Activated CD4-positive, CD25-positive, alpha-beta regulatory T cell treated with anti-CD3 and anti-CD28 coated beads, Interleukin-2, amount 50 U/mL, for 72 hours (primary cell): ENCODE measurements around the gene KRT4.
"Not testable (repeated sequence)": the region's sequence is repeated elsewhere in the genome, so short reads cannot be mapped to it uniquely, and the experiment has no call there.

Source experiments
- DNase-seq: peaks from one replicate; pipeline ENCODE4 v3.0.0; 2021

The KRT4 gene

DNA sequence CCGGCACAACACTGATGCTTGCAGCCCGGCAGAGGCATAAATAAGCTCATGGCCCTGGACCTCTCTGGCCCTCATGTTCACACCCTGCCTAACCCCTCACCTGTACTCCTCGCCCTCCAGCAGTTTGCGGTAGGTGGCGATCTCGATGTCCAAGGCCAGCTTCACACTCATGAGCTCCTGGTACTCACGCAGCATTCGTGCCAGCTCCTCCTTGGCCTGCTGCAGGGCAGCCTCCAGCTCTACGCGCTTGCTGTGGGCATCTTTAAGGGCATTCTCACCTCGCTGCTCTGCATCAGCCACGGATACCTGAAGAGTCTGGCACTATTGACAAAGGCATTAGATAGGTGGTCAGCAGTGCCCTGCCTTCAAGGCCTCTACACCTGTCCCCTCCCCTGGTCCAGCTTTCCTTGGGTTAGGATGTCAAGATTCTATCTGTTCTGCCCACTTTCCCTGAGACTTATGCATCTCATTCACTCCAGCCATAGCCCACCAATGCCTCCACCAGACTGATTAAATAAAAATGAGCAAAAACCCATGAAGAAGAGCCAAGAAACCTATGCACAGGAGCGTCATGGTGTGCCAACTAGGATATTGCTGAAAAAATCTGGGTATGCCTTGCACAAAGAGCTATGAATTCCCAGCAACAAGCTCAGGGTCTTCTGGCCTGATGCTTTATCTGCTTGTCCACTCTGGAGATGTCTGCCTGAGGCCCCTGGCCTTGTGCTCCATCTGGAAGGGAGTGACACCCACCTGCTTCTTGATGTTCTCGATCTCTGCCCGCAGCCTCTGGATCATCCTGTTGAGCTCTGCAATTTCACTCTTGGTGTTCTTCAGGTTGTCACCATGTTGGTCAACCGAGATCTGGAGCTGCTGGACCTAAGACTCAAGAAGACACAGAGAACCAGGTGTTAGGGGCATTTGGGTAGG lies 6.1 kb downstream of the KRT4 start:
- DNase-seq = no peak

DNA sequence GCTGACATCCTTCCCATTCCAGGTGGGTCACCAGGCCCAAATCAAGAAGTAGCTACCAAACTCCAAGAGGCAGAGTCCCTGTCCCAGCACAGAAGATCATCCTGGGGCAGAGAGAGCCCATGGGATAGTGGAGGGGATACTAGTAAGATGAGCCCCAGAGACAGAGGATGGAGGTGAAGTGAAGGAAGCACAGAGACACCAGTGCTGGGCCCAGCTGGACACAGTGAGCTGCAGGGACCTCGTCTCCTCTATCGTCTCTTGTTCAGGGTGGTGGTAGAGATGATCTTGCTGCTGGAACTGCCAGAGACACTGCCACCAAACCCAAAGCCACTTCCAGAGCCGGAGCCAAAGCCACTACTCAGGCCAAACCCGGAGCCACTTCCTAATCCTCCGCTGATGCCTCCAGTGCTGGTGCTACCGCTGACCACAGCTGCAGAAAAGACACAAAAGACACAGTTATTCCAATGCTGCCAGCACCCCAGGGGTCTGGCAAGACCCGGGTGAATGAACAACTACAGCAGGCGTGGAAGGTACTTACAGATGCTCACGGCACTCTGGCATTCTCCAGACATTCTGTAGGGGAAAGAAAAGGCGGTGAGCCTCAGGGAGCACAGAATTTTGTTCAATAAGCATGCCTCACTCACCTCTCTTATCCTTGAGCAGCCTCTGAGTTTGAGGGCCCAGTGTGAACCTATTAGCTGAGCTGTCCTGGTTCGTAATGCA lies 6.9 kb downstream of the KRT4 start:
- no peak for DNase-seq

DNA sequence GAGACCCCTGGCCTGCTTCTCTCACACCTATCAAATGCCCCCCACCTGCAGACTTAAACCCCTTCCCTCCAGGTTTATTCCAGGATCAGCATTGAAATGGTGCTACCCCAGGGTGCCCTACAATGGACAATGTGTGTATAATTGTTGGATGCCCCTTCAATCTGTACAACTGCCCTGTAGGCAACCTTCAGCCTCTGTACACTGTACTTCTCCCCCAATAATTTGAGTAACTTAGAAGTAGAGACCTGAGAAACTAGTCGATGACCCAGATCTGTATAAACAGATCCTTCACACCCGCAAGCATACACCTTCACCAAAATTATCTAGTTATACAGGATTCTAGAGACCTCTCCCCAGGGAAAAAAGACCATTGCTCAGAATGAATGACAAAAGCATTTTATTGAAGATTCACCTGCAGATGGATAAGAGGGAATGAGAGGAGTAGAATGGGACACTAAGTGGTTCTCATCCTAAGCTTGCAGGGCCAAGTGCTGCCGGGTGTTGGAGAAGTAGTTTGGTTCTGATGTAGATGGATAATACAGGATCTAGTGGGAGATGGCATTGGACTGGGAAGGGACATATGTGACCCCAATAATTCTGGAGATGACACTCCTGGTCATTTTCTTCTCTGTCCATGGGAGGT lies 7.6 kb downstream of the KRT4 start:
- no peak for DNase-seq

DNA sequence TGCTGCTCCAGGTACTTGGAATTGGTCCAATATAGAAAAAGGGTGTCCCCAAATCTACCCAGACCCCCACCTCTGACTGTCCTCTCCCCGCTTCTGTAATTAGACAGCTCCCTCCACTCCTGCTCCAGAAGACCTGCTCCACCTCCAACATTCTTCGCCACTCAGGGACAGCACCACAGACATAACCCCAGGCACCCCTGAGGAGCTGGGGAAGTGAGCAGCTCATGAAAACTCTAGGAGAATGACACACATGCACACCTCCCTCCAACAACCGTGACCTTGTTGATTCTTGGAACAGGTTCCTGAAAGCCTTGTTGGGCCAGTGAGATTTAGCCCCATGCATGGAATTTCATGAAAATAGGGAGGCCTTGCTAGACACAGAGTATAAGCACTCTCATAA lies 8.2 kb downstream of the KRT4 start:
- DNase-seq = no peak

DNA sequence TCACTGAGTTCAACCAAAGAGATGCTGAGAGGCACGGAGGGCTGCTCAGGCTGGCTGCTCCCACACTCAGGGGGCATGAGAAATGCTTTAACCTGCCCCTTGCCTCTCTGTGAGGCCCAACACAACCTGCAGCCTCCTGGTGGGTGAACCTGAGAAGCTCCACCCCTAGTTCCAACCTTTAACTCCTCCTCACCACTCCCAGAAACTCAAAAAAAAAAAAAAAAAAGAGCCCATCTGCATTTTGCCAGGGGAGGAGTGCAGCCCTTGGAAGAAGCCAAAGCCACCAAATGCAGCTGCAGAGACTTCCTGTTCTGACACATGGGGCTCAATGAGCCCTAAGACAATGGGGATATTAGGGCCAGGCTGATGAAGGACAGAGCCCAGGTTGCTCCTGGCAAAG lies 8.9 kb downstream of the KRT4 start:
- no peak for DNase-seq

DNA sequence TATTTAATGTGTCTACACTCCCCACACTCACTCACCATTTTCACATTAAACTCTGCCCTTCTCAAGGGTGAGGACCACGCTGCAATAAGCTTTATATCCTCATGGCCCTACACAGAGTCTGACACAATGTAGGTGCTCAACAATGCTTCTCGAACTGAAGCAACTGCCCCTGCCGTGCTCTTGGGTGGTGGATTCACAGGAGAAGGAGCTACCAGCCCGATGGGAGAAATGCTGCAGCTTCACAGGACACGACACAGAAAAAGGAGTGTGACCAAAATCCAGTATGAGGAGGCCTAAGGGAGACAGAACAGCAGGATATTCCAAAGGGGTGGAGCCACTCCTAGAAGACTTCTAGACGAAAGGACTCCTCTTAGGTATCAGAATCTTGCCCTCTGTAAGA lies 11.5 kb downstream of the KRT4 start:
- DNase-seq = no peak

DNA sequence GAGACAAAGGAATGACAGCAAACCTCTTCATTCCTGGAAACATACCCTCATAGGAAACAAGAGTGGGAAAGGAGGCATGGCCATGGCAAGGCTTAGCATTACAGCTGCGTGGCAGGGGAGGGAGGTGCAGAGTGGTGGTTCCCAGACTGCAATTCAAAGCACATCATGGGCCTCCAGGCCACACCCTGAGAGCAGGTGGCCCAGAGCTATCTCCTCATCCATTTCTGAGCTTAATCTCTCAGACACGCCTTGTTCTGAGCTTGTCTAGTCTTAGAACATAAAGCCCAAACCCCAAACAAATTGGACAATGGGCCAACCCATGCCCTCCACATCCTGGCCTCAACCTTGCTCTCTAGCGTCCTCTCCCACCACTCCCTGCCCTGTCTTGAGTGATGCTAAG lies 12.1 kb downstream of the KRT4 start:
- no peak for DNase-seq

DNA sequence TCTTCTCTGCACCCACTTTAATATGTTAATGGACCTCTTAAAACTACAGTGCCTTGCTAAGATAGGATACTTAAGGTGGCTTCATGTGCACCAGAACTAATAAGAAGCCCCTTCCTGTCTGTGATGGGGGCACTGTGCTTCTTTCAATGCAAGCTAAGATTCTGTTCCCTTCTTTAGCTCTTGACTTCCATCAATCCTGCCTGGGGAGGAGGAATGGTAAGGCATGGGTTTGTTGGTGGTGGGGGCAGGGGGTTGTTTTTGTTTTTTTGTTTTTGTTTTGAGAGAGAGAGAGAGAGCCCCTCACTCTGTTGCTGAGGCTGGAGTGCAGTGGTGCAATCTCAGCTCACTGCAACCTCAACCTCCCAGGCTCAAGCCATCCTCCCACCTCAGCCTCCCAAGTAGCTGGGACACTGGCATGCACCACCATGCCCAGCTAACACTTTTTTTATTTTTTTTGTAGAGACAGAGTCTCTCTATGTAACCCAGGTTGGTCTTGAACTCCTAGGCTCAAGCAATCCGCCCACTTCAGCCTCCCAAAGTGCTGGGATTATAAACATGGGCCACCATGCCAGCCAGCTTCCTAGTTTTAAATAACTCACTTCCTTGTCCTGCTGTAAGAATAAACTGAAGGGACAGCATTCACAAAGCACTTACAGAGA lies 13.5 kb downstream of the KRT4 start:
- DNase-seq = no peak

DNA sequence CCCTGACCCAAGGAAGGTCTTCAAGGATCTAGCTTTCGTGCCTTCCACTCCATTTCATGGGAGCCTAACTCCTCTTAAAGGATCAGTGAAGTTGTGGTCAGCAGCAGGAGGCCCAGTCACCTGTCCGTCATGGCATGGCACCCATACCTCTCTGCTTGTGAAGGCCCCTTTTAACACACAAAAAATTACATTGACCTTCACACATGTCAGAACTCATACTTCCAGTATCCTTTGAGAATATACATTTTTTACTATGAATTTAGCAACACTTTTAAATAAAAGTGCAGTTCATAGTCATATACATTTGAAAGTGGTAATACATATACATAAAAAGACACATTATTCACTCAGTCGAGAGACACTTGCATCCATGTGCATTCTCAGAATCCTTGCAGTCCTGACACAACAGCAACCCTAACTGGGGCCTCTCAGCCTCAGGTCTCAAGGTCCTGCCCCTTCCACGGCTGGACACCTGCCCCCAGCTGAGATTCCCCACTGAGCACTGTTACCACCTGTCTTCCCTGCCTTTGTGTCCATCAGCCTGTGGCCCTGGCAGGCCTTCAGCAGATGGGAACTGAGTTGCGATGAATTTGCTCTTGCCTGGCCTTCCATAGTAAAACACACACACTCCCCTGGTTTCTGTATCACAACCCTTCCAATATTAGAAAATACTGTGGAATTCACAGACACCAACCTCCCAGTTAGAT lies 14.3 kb downstream of the KRT4 start:
- DNase-seq = no peak

DNA sequence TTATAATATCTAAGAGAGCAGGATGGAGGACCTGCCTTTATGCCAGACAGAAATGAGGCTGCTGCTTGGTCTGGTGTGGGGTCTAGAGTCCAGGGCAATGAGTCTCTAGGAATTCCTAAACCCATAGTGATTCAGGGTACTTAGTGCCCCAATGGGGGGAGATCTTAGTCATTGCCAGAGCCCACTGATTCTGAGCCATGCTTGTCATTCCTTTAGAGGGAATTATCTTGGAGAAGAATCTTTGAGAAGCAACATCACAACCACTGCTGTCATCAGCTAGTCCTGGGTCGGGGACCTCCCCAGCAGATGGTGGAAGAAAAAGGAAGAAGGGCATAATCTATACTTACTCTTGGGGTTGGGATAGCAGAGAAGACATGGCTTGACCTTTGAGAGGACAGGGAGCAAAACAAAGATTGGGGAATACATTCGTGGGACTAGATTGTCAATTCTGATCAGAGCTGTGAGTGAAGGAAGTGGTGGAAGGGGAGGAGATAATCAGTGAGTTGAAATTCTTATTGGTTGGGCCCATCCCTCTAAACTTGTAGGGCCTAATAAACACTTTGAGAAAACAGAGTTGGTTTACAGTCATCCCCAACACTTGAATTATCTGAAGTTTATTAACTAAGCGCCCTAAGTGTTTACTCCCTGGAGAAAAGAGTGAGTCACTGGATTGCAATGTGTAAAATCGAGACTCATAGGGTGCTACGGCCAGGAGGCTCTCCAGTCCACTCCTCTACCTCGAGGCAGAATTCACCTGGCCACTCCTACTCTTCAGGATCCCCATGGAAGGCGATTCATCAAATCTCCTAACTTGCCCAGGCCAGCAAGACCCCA lies 15.0 kb downstream of the KRT4 start:
- DNase-seq = no peak

DNA sequence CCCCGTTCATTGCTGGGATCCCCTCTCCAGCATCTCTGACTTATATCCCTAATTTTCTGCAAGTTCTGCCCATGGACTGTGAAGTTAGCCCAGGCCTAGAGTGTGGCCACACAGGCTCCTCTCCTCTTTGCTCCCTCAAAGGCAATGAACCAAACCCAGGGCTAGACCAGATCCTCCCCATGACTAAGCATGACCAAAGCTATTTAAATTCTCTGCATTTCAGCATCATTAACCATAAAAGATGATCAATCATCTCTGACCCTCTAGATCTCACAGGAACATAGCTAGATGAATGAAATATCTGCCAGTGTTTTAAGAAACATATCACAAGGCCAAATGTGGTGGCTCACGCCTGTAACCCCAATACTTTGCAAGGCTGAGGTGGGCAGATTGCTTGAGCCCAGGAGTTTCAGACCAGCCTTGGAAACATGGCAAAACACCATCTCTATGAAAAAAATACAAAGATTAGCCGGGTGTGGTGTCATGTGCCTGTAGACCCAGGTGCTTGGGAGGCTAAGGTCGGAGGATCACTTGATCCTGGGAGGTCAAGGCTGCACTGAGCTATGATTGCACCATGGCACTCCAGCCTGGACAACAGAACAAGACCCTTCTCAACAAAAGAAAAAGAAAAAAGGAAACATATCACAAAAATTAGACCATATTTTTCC lies 15.8 kb downstream of the KRT4 start:
- DNase-seq = no peak

DNA sequence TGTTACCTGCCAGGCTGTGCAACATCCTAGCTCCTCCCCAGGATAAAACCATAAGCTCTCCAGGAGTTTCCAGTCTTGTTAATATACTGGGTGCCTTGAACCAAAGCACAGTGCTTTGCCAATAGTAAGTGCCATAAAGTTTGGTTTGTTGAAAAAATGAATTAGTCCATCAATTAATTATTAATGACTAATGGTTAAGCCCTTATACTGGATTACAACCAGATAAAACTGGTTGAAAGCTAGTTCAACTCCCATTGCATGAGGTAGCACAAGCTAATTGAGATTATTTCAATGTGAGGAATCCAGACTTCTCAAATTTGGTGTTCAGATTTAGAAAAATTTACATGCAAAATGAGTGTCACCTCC lies 16.4 kb downstream of the KRT4 start:
- no peak for DNase-seq

DNA sequence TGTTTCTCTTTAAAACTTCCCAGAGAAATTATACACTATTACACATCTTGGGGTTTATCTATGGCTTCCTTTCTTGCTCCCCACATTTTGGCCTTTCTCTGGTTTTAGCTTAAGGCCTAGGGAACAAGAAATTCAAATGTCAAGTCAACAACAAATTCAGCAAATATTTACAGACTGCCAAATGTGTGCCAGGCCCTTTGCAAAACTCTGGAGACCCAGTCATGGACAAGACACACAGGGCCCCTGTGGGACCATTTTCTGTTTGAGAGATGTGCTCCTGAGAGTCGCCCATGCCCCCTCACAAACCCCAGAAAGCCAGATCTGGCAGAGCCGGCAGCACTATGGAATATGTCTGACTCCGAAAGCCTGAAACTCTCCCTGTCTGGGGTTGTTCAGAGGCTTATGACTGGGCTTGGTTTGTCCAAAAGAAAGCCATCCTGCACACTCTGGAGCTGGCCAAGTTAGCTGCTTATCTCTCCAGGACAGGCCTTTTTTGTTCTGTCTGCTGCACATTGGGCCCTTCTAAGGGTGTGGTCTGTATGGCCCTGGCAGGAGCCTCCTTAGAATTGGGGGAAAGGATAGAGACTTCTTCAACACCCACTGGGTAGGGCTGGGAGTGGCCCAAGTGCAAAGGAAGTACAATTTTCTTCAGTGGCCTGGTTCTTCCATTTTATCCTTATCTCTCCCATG lies 16.9 kb downstream of the KRT4 start:
- no peak for DNase-seq

DNA sequence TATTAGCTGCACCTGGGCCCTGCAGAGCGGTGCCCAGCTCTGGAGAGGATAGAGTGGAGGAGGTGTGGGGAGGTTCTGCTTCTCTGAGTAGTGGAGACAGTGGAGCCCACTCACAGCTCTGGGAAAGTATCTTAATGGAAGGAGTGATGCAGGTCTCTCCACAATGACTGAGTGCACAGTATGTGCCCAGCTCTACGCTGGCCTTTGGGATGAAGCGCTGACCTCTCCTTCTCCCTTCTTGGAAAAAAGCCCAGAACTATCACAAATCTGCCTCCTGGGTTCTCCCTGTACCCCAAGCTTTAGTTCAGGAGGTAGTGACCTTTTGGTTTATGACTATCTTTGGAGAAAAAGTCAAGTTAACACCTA lies 17.5 kb downstream of the KRT4 start:
- DNase-seq = no peak

DNA sequence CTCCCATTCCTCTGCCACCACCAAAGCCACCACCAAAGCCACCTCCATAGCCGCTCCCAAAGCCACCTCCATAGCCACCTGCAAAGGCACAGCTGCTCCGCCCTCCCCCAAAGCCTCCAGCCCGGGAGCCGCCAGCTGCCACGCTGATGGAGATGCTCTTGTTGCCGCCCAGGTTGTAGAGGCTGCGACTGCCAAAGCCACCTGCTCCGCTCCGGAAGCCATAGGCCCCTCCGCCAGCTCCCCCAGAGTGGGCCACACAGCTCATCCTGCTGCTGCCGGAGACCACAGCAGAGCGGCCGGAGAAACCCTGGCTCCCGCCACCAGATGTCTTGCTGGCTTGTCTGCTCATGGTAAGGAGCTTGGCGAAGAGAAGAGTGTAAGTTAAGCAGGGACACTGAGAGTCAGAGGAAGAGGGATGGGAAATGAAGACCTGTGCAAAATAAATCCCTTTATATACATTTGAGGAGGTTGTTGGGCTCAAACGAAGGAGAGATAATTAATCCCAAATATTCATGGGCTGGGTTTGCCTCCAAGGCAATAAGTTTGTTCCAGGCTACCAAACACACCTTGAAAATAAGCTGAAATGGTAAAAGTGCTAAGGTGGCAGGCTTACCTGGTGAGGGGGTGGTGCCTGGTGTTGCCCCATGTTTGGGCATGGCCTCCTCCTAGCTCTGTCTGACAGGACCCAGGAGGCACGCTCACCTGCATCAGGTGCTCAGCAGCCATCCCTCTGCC lies 18.1 kb downstream of the KRT4 start, which contains the start of gene KRT3:
TSS of gene KRT3 (minus strand) at position 424 of the 735 bp plus-strand sequence. CDS start at position 349, 75 bp downstream.
- no peak for DNase-seq

DNA sequence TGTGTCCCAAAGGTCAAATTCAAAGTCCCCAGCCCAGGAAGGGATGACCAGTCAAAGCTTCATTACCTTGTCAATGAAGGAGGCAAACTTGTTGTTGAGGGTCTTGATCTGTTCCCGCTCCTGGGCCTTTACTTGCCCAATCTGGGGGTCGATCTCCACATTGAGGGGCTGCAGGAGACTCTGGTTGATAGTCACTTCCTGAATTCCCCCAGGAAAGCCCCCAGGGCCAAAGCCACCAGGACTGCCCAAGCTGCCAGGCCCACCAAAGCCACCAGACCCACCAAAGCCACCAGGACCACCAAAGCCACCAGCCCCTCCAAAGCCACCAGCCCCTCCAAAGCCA lies 18.6 kb downstream of the KRT4 start:
- not testable (repeated sequence) for DNase-seq

DNA sequence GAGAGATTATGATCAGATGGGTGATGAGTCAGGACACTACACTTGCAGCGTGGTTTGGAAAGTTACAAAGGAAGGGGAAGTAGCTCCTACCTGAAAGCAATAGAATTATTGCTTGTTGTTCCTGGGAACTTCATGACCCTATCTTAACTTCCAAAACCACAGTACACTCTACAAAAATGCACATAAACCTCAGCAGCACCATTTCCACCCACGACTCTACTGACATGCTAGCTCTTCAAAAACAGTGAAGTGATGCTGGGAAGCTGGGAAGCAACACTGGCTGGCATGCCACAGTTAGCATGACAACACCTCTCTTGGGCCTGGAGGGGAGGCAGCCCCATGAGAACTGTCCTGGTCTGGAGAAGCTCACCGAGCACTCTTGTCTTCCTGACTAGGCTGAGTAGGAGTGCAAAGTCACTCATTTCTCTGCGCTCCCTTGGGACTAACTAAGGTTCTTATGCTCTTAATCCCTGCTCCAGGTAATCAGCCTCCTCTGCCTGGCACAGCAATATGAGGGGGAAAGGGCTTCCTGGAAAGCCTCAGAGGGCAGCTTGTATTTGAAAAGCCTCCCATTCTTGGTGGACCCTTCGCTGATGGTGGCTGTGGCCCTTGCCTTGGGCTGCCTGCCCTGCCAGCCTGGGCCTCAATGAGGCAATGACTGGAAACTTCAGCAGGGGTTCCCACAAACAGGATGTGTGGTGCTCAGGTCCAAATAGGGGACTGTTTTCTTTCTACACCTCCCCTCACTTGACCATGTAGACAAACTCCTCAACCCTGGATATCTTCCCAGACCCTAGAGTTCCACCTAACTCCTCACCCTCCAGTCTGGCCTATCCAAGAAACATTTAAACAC lies 19.2 kb downstream of the KRT4 start:
- DNase-seq = no peak

DNA sequence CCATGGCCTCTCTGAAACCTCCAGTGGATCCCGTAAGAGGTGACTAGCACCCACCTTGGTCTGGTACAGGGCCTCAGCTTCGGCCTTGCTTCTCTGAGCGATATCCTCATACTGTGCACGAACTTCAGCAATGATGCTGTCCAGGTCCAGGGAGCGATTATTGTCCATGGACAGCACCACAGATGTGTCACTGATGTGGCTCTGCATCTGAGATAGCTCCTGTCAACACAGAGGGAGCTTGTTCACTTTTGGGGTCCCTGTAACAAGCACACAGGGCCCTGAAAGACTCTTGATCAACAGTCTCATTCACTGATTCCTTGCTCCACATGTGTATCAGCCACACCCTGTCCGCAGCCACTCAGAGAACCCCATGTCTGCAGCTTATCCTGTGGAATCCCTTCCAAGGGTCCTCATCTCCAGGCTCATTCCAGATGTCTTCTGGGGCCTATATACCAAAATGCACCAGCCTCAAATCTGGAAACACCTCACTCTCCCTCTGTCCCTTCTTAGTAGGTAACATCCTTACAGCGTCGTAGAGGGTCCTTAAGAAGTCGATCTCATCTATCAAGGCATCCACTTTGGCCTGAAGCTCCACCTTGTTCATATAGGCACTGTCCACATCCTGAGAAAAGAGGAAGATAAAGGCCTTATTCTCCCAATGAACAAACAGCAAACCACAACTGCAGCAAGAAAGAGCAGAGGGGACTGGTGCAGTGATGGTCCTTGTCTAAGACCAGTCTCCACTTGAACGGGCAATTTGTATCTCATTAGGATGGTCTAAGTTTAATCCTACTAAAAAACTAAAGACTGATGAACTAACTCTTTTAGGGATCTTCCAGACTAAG lies 21.5 kb downstream of the KRT4 start:
- DNase-seq = no peak
